NCI-H1417 treated with DMSO at 0.1 percent for 48 hours (cell line): ENCODE data around the gene KRT33A.

Source experiments
- DNase-seq: peaks from one replicate; lab custom pipeline; 2025; lab: John Stamatoyannopoulos, UW

KRT33A gene

GRCh38 chr17:41301916-41302901 is 48.4 kb downstream of the KRT33A start, which contains the start of gene KRTAP29-1:
Gene KRTAP29-1, minus strand, starts transcription at chr17:41302851. Its CDS starts 0 bp downstream, at chr17:41302851.
- no peak for DNase-seq

DNA sequence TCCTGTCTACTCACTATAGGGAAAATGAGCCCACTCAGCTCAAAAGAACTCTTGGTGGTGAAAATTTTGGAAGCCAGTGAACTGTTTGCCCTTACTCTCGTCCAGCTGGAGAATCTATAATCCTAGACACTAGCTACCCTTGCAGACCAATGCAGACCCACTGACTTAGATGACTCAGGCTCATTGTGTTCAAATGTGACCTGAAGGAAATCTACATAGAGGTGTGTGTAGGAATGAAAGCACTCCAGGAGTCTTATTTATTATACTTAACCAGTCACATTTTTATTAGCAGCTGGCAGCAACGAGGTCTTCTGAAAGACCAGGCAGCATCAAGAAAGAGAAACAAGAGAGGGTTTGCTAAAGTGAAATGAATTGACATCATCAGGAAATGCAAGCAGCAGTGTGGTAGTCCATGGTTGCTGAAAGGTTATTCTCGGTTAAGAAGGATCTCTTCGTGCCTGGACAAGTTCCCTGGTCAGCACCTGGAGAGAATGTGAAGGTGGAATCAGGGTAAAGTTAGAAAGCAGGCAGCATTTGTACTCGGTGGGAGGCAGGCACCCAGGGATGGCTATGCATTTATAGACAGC is 49.3 kb downstream of the KRT33A start:
- DNase-seq = no peak

DNA sequence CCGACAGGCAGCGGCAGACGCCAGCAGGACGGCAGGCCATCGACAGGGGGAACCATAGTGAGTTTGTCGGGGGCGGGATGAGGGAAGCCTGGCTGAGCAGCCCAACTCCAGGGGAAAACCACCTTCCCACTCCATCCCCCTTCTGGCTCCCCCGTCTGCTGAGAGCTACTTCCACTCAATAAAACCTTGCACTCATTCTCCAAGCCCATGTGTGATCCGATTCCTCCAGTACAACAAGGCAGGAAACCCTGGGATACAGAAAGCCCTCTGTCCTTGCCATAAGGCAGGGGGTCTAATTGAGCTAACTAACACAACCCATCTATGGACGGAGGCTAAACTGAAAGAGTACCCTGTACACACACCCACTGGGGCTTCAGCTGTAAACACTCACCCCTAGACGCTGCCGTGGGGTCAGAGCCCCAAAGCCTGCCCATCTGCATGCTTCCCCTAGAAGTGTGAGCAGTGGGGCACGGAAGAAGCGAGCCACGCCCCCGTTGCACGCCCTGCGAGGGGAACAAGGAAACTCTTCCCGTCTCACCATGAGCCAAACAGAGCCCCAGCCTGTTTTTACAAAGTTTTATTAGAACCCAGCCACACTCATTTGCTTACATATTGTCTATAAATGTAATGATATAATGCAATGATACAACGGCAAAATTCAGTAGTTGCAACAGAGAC is 52.0 kb downstream of the KRT33A start:
- DNase-seq = no peak

DNA sequence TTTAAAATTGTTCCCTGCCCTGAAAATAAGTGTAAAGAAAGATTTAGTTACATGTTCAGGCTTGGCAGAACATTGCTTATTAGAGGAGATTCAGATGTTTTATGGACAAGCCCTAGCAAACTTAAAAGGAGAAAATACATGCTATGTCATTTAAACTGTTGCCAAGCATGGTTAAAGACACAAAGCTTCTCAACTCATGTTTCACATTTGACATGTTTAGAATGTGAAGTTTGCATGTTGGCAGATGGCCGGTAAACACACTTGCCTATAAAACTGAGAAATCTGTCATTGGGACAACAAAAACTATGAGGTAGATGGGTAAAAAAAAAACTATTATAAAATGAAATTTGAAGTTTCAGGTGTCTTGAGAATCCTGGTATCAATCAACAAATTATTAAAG is 53.8 kb downstream of the KRT33A start:
- no peak for DNase-seq
